ENCODE results near the gene KCNT2.

GRCh38 chr1:196598942-196599748 is 9.1 kb downstream of the KCNT2 start:
- TF ChIP-seq CTCF (IDR thresholded peaks at IDR 0.05; ENCODE audit: low read depth, low read length) (no peak), EZH2phosphoT487 (IDR thresholded peaks at IDR 0.05; ENCODE audit: low read depth) (no peak)

Measured in OCI-LY3 (cell line).